22Rv1 (cell line): Measurements from ENCODE around the gene MED27.

Source experiments
- ZFX ChIP-seq: fragments of 450-650 bp; IDR thresholded peaks from 2 replicates; pipeline ENCODE4 v1.6.1; 2017; ENCODE audit warnings: antibody characterized with exemption, borderline replicate concordance
- TF ChIP-seq, protein P1 (sequence below): fragments of 450-650 bp; IDR thresholded peaks from 2 replicates; pipeline ENCODE4 v1.5.1; 2017; ENCODE audit warnings: mild to moderate bottlenecking

DNA sequence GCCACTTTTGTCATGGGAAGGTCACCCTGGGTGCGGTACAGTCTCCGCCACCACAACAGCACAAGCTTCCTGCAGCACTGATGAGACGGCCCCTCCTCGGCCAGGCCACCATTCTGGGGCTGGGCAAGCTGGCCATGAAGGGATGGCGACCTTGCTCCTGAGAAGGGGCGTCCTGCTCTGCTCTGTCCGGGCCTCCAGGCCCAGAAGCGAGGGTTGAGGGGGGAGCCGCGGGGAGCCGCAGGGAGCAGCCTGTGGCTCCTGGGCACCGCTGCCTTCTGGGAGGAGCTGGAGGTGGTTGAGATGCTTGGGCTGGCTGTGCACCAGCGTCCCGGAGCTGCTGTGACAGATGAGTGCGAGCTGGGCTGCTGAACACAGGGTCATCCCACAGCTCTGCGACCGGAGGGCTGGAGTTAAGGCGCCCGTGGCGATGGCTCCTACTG is 255.5 kb downstream of the MED27 start:
- TF ChIP-seq, protein P1, sequence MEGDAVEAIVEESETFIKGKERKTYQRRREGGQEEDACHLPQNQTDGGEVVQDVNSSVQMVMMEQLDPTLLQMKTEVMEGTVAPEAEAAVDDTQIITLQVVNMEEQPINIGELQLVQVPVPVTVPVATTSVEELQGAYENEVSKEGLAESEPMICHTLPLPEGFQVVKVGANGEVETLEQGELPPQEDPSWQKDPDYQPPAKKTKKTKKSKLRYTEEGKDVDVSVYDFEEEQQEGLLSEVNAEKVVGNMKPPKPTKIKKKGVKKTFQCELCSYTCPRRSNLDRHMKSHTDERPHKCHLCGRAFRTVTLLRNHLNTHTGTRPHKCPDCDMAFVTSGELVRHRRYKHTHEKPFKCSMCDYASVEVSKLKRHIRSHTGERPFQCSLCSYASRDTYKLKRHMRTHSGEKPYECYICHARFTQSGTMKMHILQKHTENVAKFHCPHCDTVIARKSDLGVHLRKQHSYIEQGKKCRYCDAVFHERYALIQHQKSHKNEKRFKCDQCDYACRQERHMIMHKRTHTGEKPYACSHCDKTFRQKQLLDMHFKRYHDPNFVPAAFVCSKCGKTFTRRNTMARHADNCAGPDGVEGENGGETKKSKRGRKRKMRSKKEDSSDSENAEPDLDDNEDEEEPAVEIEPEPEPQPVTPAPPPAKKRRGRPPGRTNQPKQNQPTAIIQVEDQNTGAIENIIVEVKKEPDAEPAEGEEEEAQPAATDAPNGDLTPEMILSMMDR, result no peak
- no peak for TF ChIP-seq ZFX
